DMS53 treated with DMSO at 0.1 percent for 48 hours (cell line): Measurements from ENCODE around the gene SPTBN5.

Experiments
- DNase-seq: peaks from one replicate; lab custom pipeline; 2025; ENCODE audit not compliant: unreplicated experiment; lab: John Stamatoyannopoulos, UW

Gene SPTBN5

GRCh38 chr15:41809121-41809520 lies 84.7 kb downstream of the SPTBN5 start:
- no peak for DNase-seq

DNA sequence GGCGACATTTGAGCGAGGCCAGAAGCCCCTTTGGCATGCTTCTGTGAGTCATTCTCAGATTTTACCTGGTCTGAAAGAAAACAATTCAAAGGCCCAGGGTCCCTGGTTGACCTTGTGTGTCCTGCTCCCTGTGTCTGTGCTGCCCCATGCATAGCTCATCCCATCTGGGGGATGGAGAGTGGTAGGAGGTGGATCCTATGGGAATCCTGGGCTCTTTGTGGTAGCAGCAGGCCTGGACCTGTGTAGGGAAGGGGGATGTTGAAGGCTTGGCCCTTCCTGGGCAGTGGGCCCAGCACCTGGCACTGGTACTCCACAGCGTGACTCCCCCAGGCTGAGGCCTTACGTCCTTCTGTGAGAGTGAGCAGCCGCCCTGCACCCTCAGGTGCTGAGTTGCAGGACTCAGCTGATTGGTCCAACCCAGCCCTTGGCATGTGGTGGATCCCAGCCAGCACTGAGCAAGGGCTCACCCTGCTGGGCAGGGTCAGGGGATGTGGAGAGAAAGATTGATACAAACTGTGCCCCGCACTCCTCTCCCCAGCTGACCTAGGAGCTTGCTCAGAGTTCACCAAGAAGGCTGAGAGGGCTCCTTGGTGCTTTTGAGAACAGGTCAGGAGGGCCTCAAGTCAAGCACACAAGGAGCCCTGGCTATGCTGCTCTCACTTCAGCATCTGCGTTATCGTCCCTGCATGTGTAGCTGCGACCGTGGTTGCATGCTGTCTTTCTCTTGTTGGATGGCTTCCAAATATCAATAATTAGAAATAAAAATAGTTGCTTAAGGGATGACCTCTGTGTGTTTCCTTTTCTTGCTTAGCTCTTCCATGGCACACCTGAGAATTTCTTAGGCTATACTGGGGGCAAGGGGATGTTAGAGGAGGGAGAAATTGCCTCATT lies 87.3 kb downstream of the SPTBN5 start:
- DNase-seq, result no peak

GRCh38 chr15:41805711-41806110 lies 88.1 kb downstream of the SPTBN5 start:
- no peak for DNase-seq

- no peak for DNase-seq
Observed at GRCh38 chr15:41804916-41805666, 88.8 kb downstream of the SPTBN5 start.

DNA sequence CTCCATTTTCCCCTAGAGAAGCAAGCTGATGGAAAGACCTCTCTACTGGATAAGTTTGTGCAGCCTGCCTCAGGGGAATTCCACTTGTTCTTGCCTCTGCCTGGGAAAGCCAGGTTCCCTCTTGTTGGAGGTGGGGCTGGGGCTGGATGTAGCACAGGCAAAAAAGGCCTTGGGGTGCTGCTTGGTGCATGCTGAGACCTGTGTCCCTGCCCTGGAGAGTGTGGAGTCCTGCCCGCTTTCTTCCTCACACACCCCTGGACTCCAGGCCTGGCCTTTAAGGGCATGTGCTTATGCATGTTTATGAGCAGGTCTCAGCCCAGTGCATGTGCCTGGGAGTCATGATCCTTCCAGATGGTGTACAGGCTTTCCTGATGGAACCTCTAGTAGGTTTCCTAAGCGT lies 89.5 kb downstream of the SPTBN5 start:
- no peak for DNase-seq

DNA sequence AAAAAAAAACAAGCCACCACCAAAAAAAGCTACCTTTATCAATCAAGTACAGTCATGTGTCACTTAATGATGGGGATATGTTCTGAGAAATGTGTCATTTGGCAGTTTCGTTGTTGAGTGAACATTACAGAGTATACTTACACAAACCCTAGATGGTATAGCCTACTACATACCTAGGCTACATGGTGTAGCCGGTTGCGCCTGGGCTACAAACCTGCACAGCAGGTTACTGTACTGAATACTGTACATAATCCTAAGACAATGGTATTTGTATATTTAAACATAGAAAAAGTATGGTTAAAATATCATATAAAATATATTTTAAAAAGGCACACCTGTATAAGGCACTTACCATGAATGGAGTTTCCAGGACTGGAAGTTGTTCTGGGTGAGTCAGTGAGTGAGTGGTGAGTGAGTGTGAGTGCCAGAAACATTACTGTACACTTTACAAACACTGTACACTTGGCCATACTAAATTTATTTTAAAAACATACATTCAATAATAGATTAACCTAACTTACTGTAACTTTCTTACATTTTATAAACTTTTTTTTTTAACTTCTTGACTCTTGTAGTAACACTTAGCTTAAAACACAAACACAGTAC lies 91.9 kb downstream of the SPTBN5 start:
- DNase-seq, result no peak

- no peak for DNase-seq
Observed at GRCh38 chr15:41801185-41801584, 92.7 kb downstream of the SPTBN5 start.

GRCh38 chr15:41799488-41799805 lies 94.4 kb downstream of the SPTBN5 start:
- DNase-seq, result no peak

- no peak for DNase-seq
Observed at GRCh38 chr15:41798607-41799487, 95.0 kb downstream of the SPTBN5 start.
